Activated naive CD4-positive, alpha-beta T cell treated with anti-CD3 and anti-CD28 coated beads, Interleukin-2, amount 50 U/mL, for 24 hours (primary cell): Measurements from ENCODE around the gene ATP11B.

Source experiments
- H3K27ac Mint-ChIP-seq: one replicate; pipeline ENCODE4 v1.8.0; 2021; ENCODE audit warnings: mild to moderate bottlenecking, mixed read lengths
- H3K27me3 Mint-ChIP-seq: one replicate; pipeline ENCODE4 v1.8.0; 2021; ENCODE audit warnings: mixed read lengths
- H3K36me3 Mint-ChIP-seq: one replicate; pipeline ENCODE4 v1.8.0; 2021; ENCODE audit warnings: mixed read lengths
- H3K4me1 Mint-ChIP-seq: one replicate; pipeline ENCODE4 v1.8.0; 2021; ENCODE audit warnings: mixed read lengths
- H3K4me3 Mint-ChIP-seq: one replicate; pipeline ENCODE4 v1.8.0; 2021; ENCODE audit warnings: mild to moderate bottlenecking, mixed read lengths
- H3K9me3 Mint-ChIP-seq: one replicate; pipeline ENCODE4 v1.8.0; 2021; ENCODE audit warnings: mixed read lengths

Gene ATP11B

GRCh38 chr3:182969277-182969676 is 176.0 kb downstream of the ATP11B start:
- peaks cover 8% of the 10 kb centered on the region for H3K36me3 Mint-ChIP-seq
- no peaks in the 10 kb centered on the region for H3K27me3 Mint-ChIP-seq
- H3K27ac Mint-ChIP-seq, result peak overlapping the region; percentile 56
- peaks cover 73% of the 10 kb centered on the region for H3K4me1 Mint-ChIP-seq
- no peaks in the 10 kb centered on the region for H3K9me3 Mint-ChIP-seq
- H3K4me3 Mint-ChIP-seq, result peak overlapping the region; percentile 30

GRCh38 chr3:182969853-182970252 is 176.5 kb downstream of the ATP11B start:
- no peak overlapping the region for H3K4me3 Mint-ChIP-seq
- H3K27ac Mint-ChIP-seq, result no peak overlapping the region
- H3K27me3 Mint-ChIP-seq, result no peaks in the 10 kb centered on the region
- H3K9me3 Mint-ChIP-seq, result no peaks in the 10 kb centered on the region
- H3K4me1 Mint-ChIP-seq, result peaks cover 73% of the 10 kb centered on the region
- H3K36me3 Mint-ChIP-seq, result peaks cover 8% of the 10 kb centered on the region

DNA sequence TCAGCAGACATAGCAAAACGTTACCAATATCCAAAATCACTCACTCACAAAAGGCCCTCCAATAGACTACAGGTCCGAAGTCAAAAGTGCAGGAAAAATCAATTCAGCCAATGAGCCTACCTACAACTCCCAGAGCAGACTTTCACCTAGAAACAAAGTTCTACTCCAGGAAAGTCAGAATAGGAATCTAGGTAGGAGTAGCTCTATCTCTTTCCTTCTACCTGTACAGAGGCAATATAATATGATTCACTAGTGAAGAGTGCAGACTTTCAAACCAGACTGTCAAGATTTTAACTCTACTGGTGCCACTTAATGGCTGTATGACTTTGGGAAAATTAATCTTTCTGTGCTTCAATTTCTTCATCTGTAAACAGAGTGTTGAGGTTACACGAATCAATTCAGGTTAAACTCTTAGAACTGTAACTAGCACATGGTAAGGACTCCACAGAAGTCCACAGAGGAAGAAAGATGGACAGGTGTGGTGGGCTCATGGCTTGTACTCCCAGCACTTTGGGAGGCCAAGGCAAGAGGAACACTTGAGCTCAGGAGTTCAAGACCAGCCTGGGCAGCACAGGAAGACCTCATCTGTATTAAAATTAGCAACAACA is 177.6 kb downstream of the ATP11B start:
- peak overlapping the region; percentile 1 for H3K27ac Mint-ChIP-seq
- H3K4me1 Mint-ChIP-seq, result peaks cover 69% of the 10 kb centered on the region
- no peak overlapping the region for H3K4me3 Mint-ChIP-seq
- H3K36me3 Mint-ChIP-seq, result peaks cover 4% of the 10 kb centered on the region
- no peaks in the 10 kb centered on the region for H3K27me3 Mint-ChIP-seq
- no peaks in the 10 kb centered on the region for H3K9me3 Mint-ChIP-seq
